ENCODE results near the gene MRPS23. TPM values are rescaled to one million over a fixed set of nuclear protein-coding genes. Genes with fewer than 3 reads are reported as not detected.
A peak's percentile ranks its signal among the peaks of the same experiment; 100 is the strongest.

MRPS23 gene
- polyA plus RNA-seq, 4 donors = 15.4 to 49.8 (median 25.8) TPM

- Histone ChIP-seq H3K36me3 (ENCODE audit: control insufficient read depth in 3 of 3, insufficient read depth in 2 of 3, low read depth in 1 of 3, low read length in 3 of 3) (peaks cover 0 to 5% (median 3%) of the 10 kb centered on the region in 3 donors), H3K4me3 (ENCODE audit: low read depth in 1 of 3, low read length in 3 of 3) (peak overlapping the region in 2 of 3 donors; percentile 45 to 50), H3K9me3 (ENCODE audit: control insufficient read depth in 2 of 2, insufficient read depth in 1 of 2, low read depth in 1 of 2, low read length in 1 of 2) (no peaks in the 10 kb centered on the region), H3K27ac (ENCODE audit: low read depth in 1 of 3, low read length in 2 of 3) (peak overlapping the region in 1 of 3 donors; percentile 4), H3K27me3 (ENCODE audit: control insufficient read depth in 3 of 3, insufficient read depth in 3 of 3, low read length in 3 of 3) (no peaks in the 10 kb centered on the region), H3K4me1 (ENCODE audit: control insufficient read depth in 3 of 3, insufficient read depth in 2 of 3, low read depth in 1 of 3, low read length in 2 of 3) (peaks cover 0 to 6% (median 0%) of the 10 kb centered on the region in 3 donors)
- DNase-seq = peak in 1 of 2 donors; percentile 25
- WGBS, 3 donors = 18 to 33% (median 32%) methylated on average over 12 of the region's 12 CpGs
- FAIRE-seq = no peak
Measured at GRCh38 chr17:57832314-57833178, 17.3 kb downstream of the MRPS23 start.

- DNase-seq (no peak), FAIRE-seq (no peak)
- no peaks in the 10 kb centered on the region for H3K36me3 ChIP-seq (ENCODE audit: control insufficient read depth in 3 of 3, insufficient read depth in 2 of 3, low read depth in 1 of 3, low read length in 3 of 3)
- no peak overlapping the region for H3K27ac ChIP-seq (ENCODE audit: low read depth in 1 of 3, low read length in 2 of 3)
- no peak overlapping the region for H3K4me3 ChIP-seq (ENCODE audit: low read depth in 1 of 3, low read length in 3 of 3)
- WGBS, 3 donors = 68 to 92% (median 85%) methylated on average over 7 of the region's 7 CpGs
- peaks cover 0 to 6% (median 0%) of the 10 kb centered on the region in 3 donors for H3K4me1 ChIP-seq (ENCODE audit: control insufficient read depth in 3 of 3, insufficient read depth in 2 of 3, low read depth in 1 of 3, low read length in 2 of 3)
- H3K27me3 ChIP-seq (ENCODE audit: control insufficient read depth in 3 of 3, insufficient read depth in 3 of 3, low read length in 3 of 3) = no peaks in the 10 kb centered on the region
- no peaks in the 10 kb centered on the region for H3K9me3 ChIP-seq (ENCODE audit: control insufficient read depth in 2 of 2, insufficient read depth in 1 of 2, low read depth in 1 of 2, low read length in 1 of 2)
Measured at GRCh38 chr17:57830880-57831279, 19.0 kb downstream of the MRPS23 start.

- DNase-seq (no peak), FAIRE-seq (no peak)
- 82 to 88% (median 87%) methylated on average over 15 of the region's 15 CpGs for WGBS, 3 donors
- H3K36me3 ChIP-seq (ENCODE audit: control insufficient read depth in 3 of 3, insufficient read depth in 2 of 3, low read depth in 1 of 3, low read length in 3 of 3) = no peaks in the 10 kb centered on the region
- no peak overlapping the region for H3K27ac ChIP-seq (ENCODE audit: low read depth in 1 of 3, low read length in 2 of 3)
- H3K27me3 ChIP-seq (ENCODE audit: control insufficient read depth in 3 of 3, insufficient read depth in 3 of 3, low read length in 3 of 3) = peaks cover 0 to 7% (median 0%) of the 10 kb centered on the region in 3 donors
- H3K4me3 ChIP-seq (ENCODE audit: low read depth in 1 of 3, low read length in 3 of 3) = no peak overlapping the region
- H3K9me3 ChIP-seq (ENCODE audit: control insufficient read depth in 2 of 2, insufficient read depth in 1 of 2, low read depth in 1 of 2, low read length in 1 of 2) = no peaks in the 10 kb centered on the region
- H3K4me1 ChIP-seq (ENCODE audit: control insufficient read depth in 3 of 3, insufficient read depth in 2 of 3, low read depth in 1 of 3, low read length in 2 of 3) = no peaks in the 10 kb centered on the region
Measured at GRCh38 chr17:57823469-57824401, 26.1 kb downstream of the MRPS23 start.

GRCh38 chr17:57819867-57820266, 30.0 kb downstream of the MRPS23 start:
- DNase-seq = no peak
- Histone ChIP-seq H3K36me3 (ENCODE audit: control insufficient read depth in 3 of 3, insufficient read depth in 2 of 3, low read depth in 1 of 3, low read length in 3 of 3) (no peaks in the 10 kb centered on the region), H3K4me3 (ENCODE audit: low read depth in 1 of 3, low read length in 3 of 3) (no peak overlapping the region), H3K4me1 (ENCODE audit: control insufficient read depth in 3 of 3, insufficient read depth in 2 of 3, low read depth in 1 of 3, low read length in 2 of 3) (no peaks in the 10 kb centered on the region), H3K27ac (ENCODE audit: low read depth in 1 of 3, low read length in 2 of 3) (no peak overlapping the region), H3K27me3 (ENCODE audit: control insufficient read depth in 3 of 3, insufficient read depth in 3 of 3, low read length in 3 of 3) (peaks cover 0 to 11% (median 2%) of the 10 kb centered on the region in 3 donors), H3K9me3 (ENCODE audit: control insufficient read depth in 2 of 2, insufficient read depth in 1 of 2, low read depth in 1 of 2, low read length in 1 of 2) (no peaks in the 10 kb centered on the region)
- FAIRE-seq = no peak
- WGBS, 3 donors = 70 to 89% (median 85%) methylated on average over 5 of the region's 5 CpGs

GRCh38 chr17:57819285-57819684, 30.6 kb downstream of the MRPS23 start:
- H3K36me3 ChIP-seq (ENCODE audit: control insufficient read depth in 3 of 3, insufficient read depth in 2 of 3, low read depth in 1 of 3, low read length in 3 of 3) = no peaks in the 10 kb centered on the region
- WGBS, 3 donors = 78 to 87% (median 84%) methylated on average over 2 of the region's 2 CpGs
- H3K27ac ChIP-seq (ENCODE audit: low read depth in 1 of 3, low read length in 2 of 3) = no peak overlapping the region
- DNase-seq (no peak), FAIRE-seq (no peak)
- no peak overlapping the region for H3K4me3 ChIP-seq (ENCODE audit: low read depth in 1 of 3, low read length in 3 of 3)
- no peaks in the 10 kb centered on the region for H3K4me1 ChIP-seq (ENCODE audit: control insufficient read depth in 3 of 3, insufficient read depth in 2 of 3, low read depth in 1 of 3, low read length in 2 of 3)
- peaks cover 0 to 11% (median 2%) of the 10 kb centered on the region in 3 donors for H3K27me3 ChIP-seq (ENCODE audit: control insufficient read depth in 3 of 3, insufficient read depth in 3 of 3, low read length in 3 of 3)
- H3K9me3 ChIP-seq (ENCODE audit: control insufficient read depth in 2 of 2, insufficient read depth in 1 of 2, low read depth in 1 of 2, low read length in 1 of 2) = no peaks in the 10 kb centered on the region

GRCh38 chr17:57818066-57818465, 31.8 kb downstream of the MRPS23 start:
- no peak for DNase-seq
- no peak for FAIRE-seq
- peaks cover 0 to 11% (median 2%) of the 10 kb centered on the region in 3 donors for H3K27me3 ChIP-seq (ENCODE audit: control insufficient read depth in 3 of 3, insufficient read depth in 3 of 3, low read length in 3 of 3)
- no peaks in the 10 kb centered on the region for H3K9me3 ChIP-seq (ENCODE audit: control insufficient read depth in 2 of 2, insufficient read depth in 1 of 2, low read depth in 1 of 2, low read length in 1 of 2)
- WGBS, 3 donors = 79 to 80% (median 80%) methylated on average over 9 of the region's 9 CpGs
- no peaks in the 10 kb centered on the region for H3K4me1 ChIP-seq (ENCODE audit: control insufficient read depth in 3 of 3, insufficient read depth in 2 of 3, low read depth in 1 of 3, low read length in 2 of 3)
- no peaks in the 10 kb centered on the region for H3K36me3 ChIP-seq (ENCODE audit: control insufficient read depth in 3 of 3, insufficient read depth in 2 of 3, low read depth in 1 of 3, low read length in 3 of 3)
- H3K27ac ChIP-seq (ENCODE audit: low read depth in 1 of 3, low read length in 2 of 3) = no peak overlapping the region
- no peak overlapping the region for H3K4me3 ChIP-seq (ENCODE audit: low read depth in 1 of 3, low read length in 3 of 3)

GRCh38 chr17:57817299-57817698, 32.5 kb downstream of the MRPS23 start:
- H3K4me1 ChIP-seq (ENCODE audit: control insufficient read depth in 3 of 3, insufficient read depth in 2 of 3, low read depth in 1 of 3, low read length in 2 of 3) = no peaks in the 10 kb centered on the region
- WGBS, 3 donors = 83 to 89% (median 88%) methylated on average over 4 of the region's 4 CpGs
- no peaks in the 10 kb centered on the region for H3K9me3 ChIP-seq (ENCODE audit: control insufficient read depth in 2 of 2, insufficient read depth in 1 of 2, low read depth in 1 of 2, low read length in 1 of 2)
- no peaks in the 10 kb centered on the region for H3K36me3 ChIP-seq (ENCODE audit: control insufficient read depth in 3 of 3, insufficient read depth in 2 of 3, low read depth in 1 of 3, low read length in 3 of 3)
- H3K27me3 ChIP-seq (ENCODE audit: control insufficient read depth in 3 of 3, insufficient read depth in 3 of 3, low read length in 3 of 3) = peaks cover 0 to 11% (median 2%) of the 10 kb centered on the region in 3 donors
- DNase-seq (no peak), FAIRE-seq (no peak)
- no peak overlapping the region for H3K27ac ChIP-seq (ENCODE audit: low read depth in 1 of 3, low read length in 2 of 3)
- no peak overlapping the region for H3K4me3 ChIP-seq (ENCODE audit: low read depth in 1 of 3, low read length in 3 of 3)

GRCh38 chr17:57814421-57814820, 35.4 kb downstream of the MRPS23 start:
- Histone ChIP-seq H3K36me3 (ENCODE audit: control insufficient read depth in 3 of 3, insufficient read depth in 2 of 3, low read depth in 1 of 3, low read length in 3 of 3) (no peaks in the 10 kb centered on the region), H3K27me3 (ENCODE audit: control insufficient read depth in 3 of 3, insufficient read depth in 3 of 3, low read length in 3 of 3) (peaks cover 0 to 15% (median 2%) of the 10 kb centered on the region in 3 donors), H3K4me3 (ENCODE audit: low read depth in 1 of 3, low read length in 3 of 3) (no peak overlapping the region), H3K27ac (ENCODE audit: low read depth in 1 of 3, low read length in 2 of 3) (no peak overlapping the region), H3K9me3 (ENCODE audit: control insufficient read depth in 2 of 2, insufficient read depth in 1 of 2, low read depth in 1 of 2, low read length in 1 of 2) (no peaks in the 10 kb centered on the region), H3K4me1 (ENCODE audit: control insufficient read depth in 3 of 3, insufficient read depth in 2 of 3, low read depth in 1 of 3, low read length in 2 of 3) (peaks cover 0 to 7% (median 0%) of the 10 kb centered on the region in 3 donors)
- DNase-seq (no peak), FAIRE-seq (no peak)
- WGBS, 3 donors = 82 to 87% (median 87%) methylated on average over 1 of the region's 1 CpG
